Measurements from ENCODE around the gene CD68. TPM values are rescaled to one million over a fixed set of nuclear protein-coding genes. Genes with fewer than 3 reads are reported as not detected.

Gene CD68, protein sequence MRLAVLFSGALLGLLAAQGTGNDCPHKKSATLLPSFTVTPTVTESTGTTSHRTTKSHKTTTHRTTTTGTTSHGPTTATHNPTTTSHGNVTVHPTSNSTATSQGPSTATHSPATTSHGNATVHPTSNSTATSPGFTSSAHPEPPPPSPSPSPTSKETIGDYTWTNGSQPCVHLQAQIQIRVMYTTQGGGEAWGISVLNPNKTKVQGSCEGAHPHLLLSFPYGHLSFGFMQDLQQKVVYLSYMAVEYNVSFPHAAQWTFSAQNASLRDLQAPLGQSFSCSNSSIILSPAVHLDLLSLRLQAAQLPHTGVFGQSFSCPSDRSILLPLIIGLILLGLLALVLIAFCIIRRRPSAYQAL
- total RNA-seq: 100 to 1,000 TPM in 6 of 9 donors, 10 to 100 TPM in 3; 19.4 to 177 (median 157) TPM
- polyA plus RNA-seq: 100 to 1,000 TPM in 2 of 3 donors, 10 to 100 TPM in 1; 32.3 to 207 (median 133) TPM
- long read RNA-seq, donor 1, transcript CD68-201 (6 exons, 1,878 nt): major isoform, 6 of 6 reads
- long read RNA-seq, donor 1, partial matches to known transcripts: 0 of 6 reads
- long read RNA-seq, donor 1, other reads (novel, unspliced or antisense): 0 of 6 reads
- long read RNA-seq, donor 2, transcript CD68-201 (6 exons, 1,878 nt): major isoform, 8 of 15 reads
- long read RNA-seq, donor 2, partial matches to known transcripts: 7 of 15 reads
- long read RNA-seq, donor 2, other reads (novel, unspliced or antisense): 0 of 15 reads
- long read RNA-seq, donor 3, transcript CD68-201 (6 exons, 1,878 nt): major isoform, 10 of 11 reads
- long read RNA-seq, donor 3, partial matches to known transcripts: 0 of 11 reads
- long read RNA-seq, donor 3, other reads (novel, unspliced or antisense): 0 of 11 reads
- long read RNA-seq, donor 4, transcript CD68-202 (6 exons, 1,771 nt): minor isoform, 8 of 115 reads
- long read RNA-seq, donor 4, transcript CD68-201 (6 exons, 1,878 nt): major isoform, 93 of 115 reads
- long read RNA-seq, donor 4, partial matches to known transcripts: 13 of 115 reads
- long read RNA-seq, donor 4, other reads (novel, unspliced or antisense): 1 of 115 reads
- long read RNA-seq, donor 5, transcript CD68-202 (6 exons, 1,771 nt): minor isoform, 24 of 306 reads
- long read RNA-seq, donor 5, transcript CD68-201 (6 exons, 1,878 nt): major isoform, 260 of 306 reads
- long read RNA-seq, donor 5, partial matches to known transcripts: 14 of 306 reads
- long read RNA-seq, donor 5, other reads (novel, unspliced or antisense): 8 of 306 reads
- long read RNA-seq, donor 6, transcript CD68-201 (6 exons, 1,878 nt): major isoform, 25 of 37 reads
- long read RNA-seq, donor 6, partial matches to known transcripts: 8 of 37 reads
- long read RNA-seq, donor 6, other reads (novel, unspliced or antisense): 1 of 37 reads
- long read RNA-seq, donor 7, partial matches to known transcripts: 0 of 2 reads
- long read RNA-seq, donor 7, other reads (novel, unspliced or antisense): 0 of 2 reads
- long read RNA-seq, donor 8, transcript CD68-201 (6 exons, 1,878 nt): major isoform, 11 of 23 reads
- long read RNA-seq, donor 8, partial matches to known transcripts: 11 of 23 reads
- long read RNA-seq, donor 8, other reads (novel, unspliced or antisense): 0 of 23 reads
- long read RNA-seq, donor 9, transcript CD68-201 (6 exons, 1,878 nt): major isoform, 6 of 11 reads
- long read RNA-seq, donor 9, partial matches to known transcripts: 5 of 11 reads
- long read RNA-seq, donor 9, other reads (novel, unspliced or antisense): 0 of 11 reads
- long read RNA-seq, donor 10, partial matches to known transcripts: 0 of 2 reads
- long read RNA-seq, donor 10, other reads (novel, unspliced or antisense): 0 of 2 reads

DNA sequence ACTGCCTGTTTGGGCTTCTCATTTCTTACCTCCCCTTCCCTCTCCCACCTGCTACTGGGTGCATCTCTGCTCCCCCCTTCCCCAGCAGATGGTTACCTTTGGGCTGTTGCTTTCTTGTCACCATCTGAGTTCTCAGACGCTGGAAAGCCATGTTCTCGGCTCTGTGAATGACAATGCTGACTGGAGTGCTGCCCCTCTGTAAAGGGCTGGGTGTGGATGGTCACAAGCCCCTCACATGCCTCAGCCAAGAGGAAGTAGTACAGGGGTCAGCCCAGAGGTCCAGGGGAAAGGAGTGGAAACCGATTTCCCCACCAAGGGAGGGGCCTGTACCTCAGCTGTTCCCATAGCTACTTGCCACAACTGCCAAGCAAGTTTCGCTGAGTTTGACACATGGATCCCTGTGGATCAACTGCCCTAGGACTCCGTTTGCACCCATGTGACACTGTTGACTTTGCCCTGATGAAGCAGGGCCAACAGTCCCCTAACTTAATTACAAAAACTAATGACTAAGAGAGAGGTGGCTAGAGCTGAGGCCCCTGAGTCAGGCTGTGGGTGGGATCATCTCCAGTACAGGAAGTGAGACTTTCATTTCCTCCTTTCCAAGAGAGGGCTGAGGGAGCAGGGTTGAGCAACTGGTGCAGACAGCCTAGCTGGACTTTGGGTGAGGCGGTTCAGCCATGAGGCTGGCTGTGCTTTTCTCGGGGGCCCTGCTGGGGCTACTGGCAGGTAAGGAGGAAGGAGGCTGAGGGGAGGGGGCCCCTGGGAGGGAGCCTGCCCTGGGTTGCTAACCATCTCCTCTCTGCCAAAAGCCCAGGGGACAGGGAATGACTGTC is at the start of gene CD68:
Gene CD68 (plus strand): TSS at position 638 of the 833 bp plus-strand sequence. CDS start 40 bp downstream, at position 678.
- Histone ChIP-seq H3K4me1 (replicated peaks in 1 of 2) (peaks cover 40 to 78% of the 10 kb centered on the region in 2 donors), H3K27ac (peak within 1 kb of the TSS; percentile 47 to 97 (median 81)), H3K36me3 (replicated peaks in 1 of 2) (peaks cover 0 to 49% of the 10 kb centered on the region in 2 donors), H3K4me3 (peak within 1 kb of the TSS in 1 of 4 donors; percentile 54), H3K9me3 (replicated peaks in 1 of 3) (no peaks in the 10 kb centered on the region), H3K27me3 (no peaks in the 10 kb centered on the region)
- WGBS, 4 donors: 13 to 18% (median 15%) methylated on average over 6 to 7 of the region's 7 CpGs
- peak; percentile 67 to 82 for TF ChIP-seq POLR2A (IDR thresholded peaks at IDR 0.05)
- TF ChIP-seq, protein P1, sequence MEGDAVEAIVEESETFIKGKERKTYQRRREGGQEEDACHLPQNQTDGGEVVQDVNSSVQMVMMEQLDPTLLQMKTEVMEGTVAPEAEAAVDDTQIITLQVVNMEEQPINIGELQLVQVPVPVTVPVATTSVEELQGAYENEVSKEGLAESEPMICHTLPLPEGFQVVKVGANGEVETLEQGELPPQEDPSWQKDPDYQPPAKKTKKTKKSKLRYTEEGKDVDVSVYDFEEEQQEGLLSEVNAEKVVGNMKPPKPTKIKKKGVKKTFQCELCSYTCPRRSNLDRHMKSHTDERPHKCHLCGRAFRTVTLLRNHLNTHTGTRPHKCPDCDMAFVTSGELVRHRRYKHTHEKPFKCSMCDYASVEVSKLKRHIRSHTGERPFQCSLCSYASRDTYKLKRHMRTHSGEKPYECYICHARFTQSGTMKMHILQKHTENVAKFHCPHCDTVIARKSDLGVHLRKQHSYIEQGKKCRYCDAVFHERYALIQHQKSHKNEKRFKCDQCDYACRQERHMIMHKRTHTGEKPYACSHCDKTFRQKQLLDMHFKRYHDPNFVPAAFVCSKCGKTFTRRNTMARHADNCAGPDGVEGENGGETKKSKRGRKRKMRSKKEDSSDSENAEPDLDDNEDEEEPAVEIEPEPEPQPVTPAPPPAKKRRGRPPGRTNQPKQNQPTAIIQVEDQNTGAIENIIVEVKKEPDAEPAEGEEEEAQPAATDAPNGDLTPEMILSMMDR (IDR thresholded peaks at IDR 0.05): no peak
- peak; percentile 49 to 91 (median 86) for DNase-seq
- intact Hi-C loops (cut with DNase I): no loop called here

- H3K27ac ChIP-seq: no peak overlapping the region
- peaks cover 0 to 6% (median 0%) of the 10 kb centered on the region in 3 donors for H3K9me3 ChIP-seq (replicated peaks in 1 of 3)
- WGBS, 4 donors: 91 to 93% (median 92%) methylated on average over 6 of the region's 6 CpGs
- no peaks in the 10 kb centered on the region for H3K36me3 ChIP-seq (replicated peaks in 1 of 2)
- no peak overlapping the region for H3K4me3 ChIP-seq
- intact Hi-C loops (cut with DNase I): no loop called here
- TF ChIP-seq POLR2A (IDR thresholded peaks at IDR 0.05): no peak
- no peaks in the 10 kb centered on the region for H3K4me1 ChIP-seq (replicated peaks in 1 of 2)
- no peak for DNase-seq
- H3K27me3 ChIP-seq: no peaks in the 10 kb centered on the region
Measured at GRCh38 chr17:7530023-7530900, 49.2 kb upstream of the CD68 start.

DNA sequence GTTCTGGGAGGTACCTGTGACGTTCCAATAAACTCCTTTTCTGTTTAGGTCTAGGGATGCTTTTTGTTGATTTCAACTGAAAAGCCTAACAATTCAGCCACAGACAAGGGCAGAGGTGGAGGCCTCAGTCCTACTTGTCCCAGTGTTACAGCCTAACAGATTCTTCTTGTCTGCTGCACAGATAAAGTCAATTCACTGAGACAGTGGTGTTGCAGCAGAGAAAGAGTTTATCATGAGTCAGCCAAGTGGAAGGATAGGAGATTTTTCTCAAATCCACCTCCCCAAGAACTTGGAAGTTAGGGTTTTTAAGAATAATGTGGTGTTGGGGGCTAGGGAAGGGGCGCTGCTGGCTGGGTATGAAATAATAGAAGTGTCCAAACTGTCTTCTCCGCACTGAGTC is 41.4 kb upstream of the CD68 start:
- H3K4me1 ChIP-seq (replicated peaks in 1 of 2): no peaks in the 10 kb centered on the region
- no peak for TF ChIP-seq POLR2A (IDR thresholded peaks at IDR 0.05)
- TF ChIP-seq, protein P1 (IDR thresholded peaks at IDR 0.05): no peak
- no peaks in the 10 kb centered on the region for H3K27me3 ChIP-seq
- DNase-seq: no peak
- H3K4me3 ChIP-seq: no peak overlapping the region
- no peaks in the 10 kb centered on the region for H3K9me3 ChIP-seq (replicated peaks in 1 of 3)
- H3K27ac ChIP-seq: no peak overlapping the region
- intact Hi-C loops (cut with DNase I): no loop called here
- no peaks in the 10 kb centered on the region for H3K36me3 ChIP-seq (replicated peaks in 1 of 2)
- WGBS, 4 donors: 60 to 77% (median 74%) methylated on average over 3 of the region's 3 CpGs
